IMR-90 (cell line): ENCODE measurements around the gene CD38. TPM values are rescaled to one million over a fixed set of nuclear protein-coding genes. Genes with fewer than 3 reads are reported as not detected.

Experiments used
- ATAC-seq: fragments of 200-7000 bp; cut with Tn5 transposase; 2 replicates; pipeline ENCODE4 v1.9.1; 2020; ENCODE audit warnings: low read depth, mild to moderate bottlenecking, moderate library complexity
- BruUV-seq: library from RNA; stranded (reverse); fragments of 400-500 nt; replicated peaks from 2 replicates; lab custom pipeline; 2021; lab: Mats Ljungman, UMichigan
- CTCF ChIA-PET: fragments of 300-600 bp; formaldehyde crosslinking; extraction: SDS; loops from one replicate; lab custom pipeline; 2021; ENCODE audit warnings: antibody characterized with exemption; lab: Yijun Ruan, JAX
- POLR2A ChIA-PET: fragments of 300-600 bp; sonication (Branson Sonifier 250); formaldehyde crosslinking; loops from one replicate; lab custom pipeline; 2022; ENCODE audit warnings: antibody characterized with exemption; ENCODE audit not compliant: unreplicated experiment; lab: Charles Lee
- DNase-seq: peaks from one replicate; pipeline ENCODE4 v3.0.0; 2013
- H2AFZ ChIP-seq: replicated peaks from 2 replicates; pipeline ENCODE3; 2013; ENCODE audit warnings: low read length, mild to moderate bottlenecking; ENCODE audit not compliant: poor library complexity
- H2AK5ac ChIP-seq: 2 replicates; pipeline ENCODE4 v1.6.1; 2013; ENCODE audit warnings: low read depth, low read length, inconsistent platforms
- H2AK9ac ChIP-seq: replicated peaks from 2 replicates; pipeline ENCODE3; 2013; ENCODE audit warnings: mild to moderate bottlenecking, low read depth, low read length, moderate library complexity; ENCODE audit not compliant: poor library complexity
- H2BK120ac ChIP-seq: 2 replicates; pipeline ENCODE4 v1.6.1; 2013; ENCODE audit warnings: low read depth, low read length, inconsistent platforms
- H2BK15ac ChIP-seq: 3 replicates; pipeline ENCODE4 v1.6.1; 2013; ENCODE audit warnings: low read depth, low read length, inconsistent platforms
- H2BK20ac ChIP-seq: 2 replicates; pipeline ENCODE4 v1.6.1; 2013; ENCODE audit warnings: low read depth, mild to moderate bottlenecking, inconsistent platforms, low read length, moderate library complexity
- H2BK5ac ChIP-seq: 2 replicates; pipeline ENCODE4 v1.6.1; 2013; ENCODE audit warnings: mild to moderate bottlenecking, low read depth, low read length, inconsistent platforms; ENCODE audit not compliant: poor library complexity, severe bottlenecking
- H3K14ac ChIP-seq: replicated peaks from 2 replicates; pipeline ENCODE4 v1.6.1; 2013; ENCODE audit warnings: low read depth, low read length, inconsistent platforms
- H3K18ac ChIP-seq: 2 replicates; pipeline ENCODE4 v1.6.1; 2013; ENCODE audit warnings: low read depth, low read length, control low read depth
- H3K23ac ChIP-seq: 2 replicates; pipeline ENCODE4 v1.6.1; 2013; ENCODE audit warnings: low read depth, low read length, inconsistent platforms
- H3K27ac ChIP-seq: 2 replicates; pipeline ENCODE4 v1.5.1; 2013; ENCODE audit warnings: mild to moderate bottlenecking, control low read depth, low read length; ENCODE audit not compliant: insufficient read depth
- H3K27me3 ChIP-seq: 2 replicates; pipeline ENCODE4 v1.6.1; 2013; ENCODE audit warnings: low read length; ENCODE audit not compliant: control insufficient read depth, insufficient read depth
- H3K36me3 ChIP-seq: 2 replicates; pipeline ENCODE4 v1.6.1; 2013; ENCODE audit warnings: low read length, mixed read lengths; ENCODE audit not compliant: control insufficient read depth, insufficient read depth
- H3K4ac ChIP-seq: 2 replicates; pipeline ENCODE4 v1.6.1; 2013; ENCODE audit warnings: low read depth, low read length, inconsistent platforms
- H3K4me1 ChIP-seq: 2 replicates; pipeline ENCODE4 v1.6.1; 2013; ENCODE audit warnings: low read length, mixed read lengths; ENCODE audit not compliant: control insufficient read depth, insufficient read depth
- H3K4me2 ChIP-seq: 2 replicates; pipeline ENCODE4 v1.6.1; 2013; ENCODE audit warnings: low read depth, mild to moderate bottlenecking, control low read depth, low read length, moderate library complexity
- H3K4me3 ChIP-seq: 2 replicates; pipeline ENCODE4 v1.5.1; 2013; ENCODE audit warnings: low read depth, mild to moderate bottlenecking, control low read depth, low read length, moderate library complexity; ENCODE audit not compliant: insufficient read depth
- H3K56ac ChIP-seq: 2 replicates; pipeline ENCODE4 v1.6.1; 2013; ENCODE audit warnings: low read length, inconsistent platforms; ENCODE audit not compliant: insufficient read depth; ENCODE audit errors: extremely low read depth
- H3K79me1 ChIP-seq, 2 experiments: 2 replicates each; pipeline ENCODE4 v1.6.1; 2013; ENCODE audit warnings: low read length in 2 of 2, inconsistent platforms in 1 of 2, low read depth in 1 of 2
- H3K9ac ChIP-seq: 2 replicates; pipeline ENCODE4 v1.6.1; 2013; ENCODE audit warnings: low read depth, low read length, control low read depth
- H3K9me1 ChIP-seq: 2 replicates; pipeline ENCODE4 v1.6.1; 2013; ENCODE audit warnings: low read length, inconsistent platforms; ENCODE audit not compliant: insufficient read depth
- H3K9me3 ChIP-seq: 2 replicates; pipeline ENCODE4 v1.6.1; 2013; ENCODE audit warnings: low read length; ENCODE audit not compliant: control insufficient read depth, insufficient read depth
- H4K20me1 ChIP-seq: 2 replicates; pipeline ENCODE4 v1.6.1; 2013; ENCODE audit warnings: low read length, inconsistent platforms; ENCODE audit not compliant: insufficient read depth
- H4K5ac ChIP-seq: 2 replicates; pipeline ENCODE4 v1.6.1; 2013; ENCODE audit warnings: mild to moderate bottlenecking, low read depth, low read length, control low read depth
- H4K8ac ChIP-seq, 2 experiments: 2 replicates each; pipeline ENCODE4 v1.6.1; 2013; ENCODE audit warnings: low read depth in 2 of 2, low read length in 2 of 2, control low read depth in 1 of 2, inconsistent platforms in 1 of 2
- H4K91ac ChIP-seq: 2 replicates; pipeline ENCODE4 v1.6.1; 2013; ENCODE audit warnings: low read depth, low read length, inconsistent platforms; ENCODE audit not compliant: insufficient read depth
- BHLHE40 ChIP-seq: fragments of 150-350 bp; IDR thresholded peaks from 2 replicates; pipeline ENCODE4 v1.6.1; 2016; ENCODE audit warnings: mild to moderate bottlenecking, low read depth, low read length
- CEBPB ChIP-seq: IDR thresholded peaks from 2 replicates; pipeline ENCODE4 v1.6.1; 2012; ENCODE audit warnings: low read depth, low read length, improper control_type of control experiment
- CHD1 ChIP-seq: IDR thresholded peaks from 2 replicates; pipeline ENCODE4 v1.6.1; 2012; ENCODE audit warnings: low read depth, low read length, improper control_type of control experiment
- CTCF ChIP-seq: conservative IDR thresholded peaks from 2 replicates; pipeline ENCODE4 v1.5.1; 2012; ENCODE audit warnings: mild to moderate bottlenecking, low read depth, low read length, improper control_type of control experiment
- ELK1 ChIP-seq: fragments of 150-350 bp; IDR thresholded peaks from 2 replicates; pipeline ENCODE4 v1.6.1; 2016; ENCODE audit warnings: low read depth, mild to moderate bottlenecking, low read length, moderate library complexity, borderline replicate concordance
- FOS ChIP-seq: fragments of 150-350 bp; IDR thresholded peaks from 2 replicates; pipeline ENCODE4 v1.6.1; 2016; ENCODE audit warnings: low read depth, low read length
- MAFK ChIP-seq: IDR thresholded peaks from 2 replicates; pipeline ENCODE4 v1.6.1; 2012; ENCODE audit warnings: low read depth, low read length, improper control_type of control experiment
- MAZ ChIP-seq: IDR thresholded peaks from 2 replicates; pipeline ENCODE4 v1.6.1; 2012; ENCODE audit warnings: low read depth, mild to moderate bottlenecking, low read length, improper control_type of control experiment, moderate library complexity, borderline replicate concordance
- MXI1 ChIP-seq: IDR thresholded peaks from 2 replicates; pipeline ENCODE4 v1.6.1; 2012; ENCODE audit warnings: low read depth, mild to moderate bottlenecking, low read length, moderate library complexity, borderline replicate concordance
- NFE2L2 ChIP-seq: fragments of 150-350 bp; IDR thresholded peaks from 2 replicates; pipeline ENCODE4 v1.6.1; 2016; ENCODE audit warnings: low read depth, mild to moderate bottlenecking, low read length
- POLR2A ChIP-seq: IDR thresholded peaks from 2 replicates; pipeline ENCODE4 v1.6.1; 2012; ENCODE audit warnings: mild to moderate bottlenecking, low read depth, low read length
- RAD21 ChIP-seq: IDR thresholded peaks from 2 replicates; pipeline ENCODE4 v1.6.1; 2012; ENCODE audit warnings: low read length, improper control_type of control experiment
- RCOR1 ChIP-seq: IDR thresholded peaks from 2 replicates; pipeline ENCODE4 v1.6.1; 2012; ENCODE audit warnings: mild to moderate bottlenecking, low read length, improper control_type of control experiment; ENCODE audit not compliant: insufficient replicate concordance
- RFX5 ChIP-seq: IDR thresholded peaks from 2 replicates; pipeline ENCODE4 v1.8.0; 2012; ENCODE audit warnings: low read depth, mild to moderate bottlenecking, low read length, moderate library complexity
- SMC3 ChIP-seq: fragments of 150-350 bp; IDR thresholded peaks from 2 replicates; pipeline ENCODE4 v1.6.1; 2016; ENCODE audit warnings: low read depth, mild to moderate bottlenecking, antibody characterized with exemption, low read length, moderate library complexity
- USF2 ChIP-seq: fragments of 150-350 bp; IDR thresholded peaks from 2 replicates; pipeline ENCODE4 v1.6.1; 2017; ENCODE audit warnings: mild to moderate bottlenecking, antibody characterized with exemption, low read length, low read depth
- WGBS, 2 experiments: methylation state at CpG; one replicate each; pipeline versions ENCODE4 v1.1.5 to v1.1.7; 2013; ENCODE audit warnings: missing lambda C conversion rate in 2 of 2; ENCODE audit not compliant: insufficient read length in 1 of 2; ENCODE audit errors: extremely low coverage in 2 of 2; 5-methylcytosine and 5-hydroxymethylcytosine counted together
- dilution Hi-C: fragments of 300-500 bp; cut with HindIII; formaldehyde crosslinking; loops from one replicate; pipeline ENCODE4 v1.14.3; 2018; ENCODE audit warnings: low sequenced_read_pairs; ENCODE audit not compliant: unreplicated experiment
- in situ Hi-C: fragments of 300-500 bp; cut with MboI; formaldehyde crosslinking; loops from 3 replicates; pipeline ENCODE4 v1.14.3; 2019; ENCODE audit warnings: low sequenced_read_pairs, inconsistent platforms, mixed read lengths
- intact Hi-C: fragments of 100-400 bp; cut with micrococcal nuclease; formaldehyde crosslinking; loops from 2 replicates; pipeline ENCODE4 v1.10.0; 2022
- polyA plus RNA-seq, 3 experiments: library from polyadenylated mRNA; depleted of rRNA; stranded (reverse); fragments of >200 nt; gene quantifications; 2 replicates each; pipeline ENCODE4 v1.2.3, GENCODE V29; 2012; ENCODE audit warnings: low replicate concordance in 1 of 3
- total RNA-seq: library from RNA; depleted of rRNA; stranded (reverse); fragments of >200 nt; gene quantifications from 2 replicates; pipeline ENCODE4 v1.2.3, GENCODE V29; 2012

Gene CD38
- total and polyA plus RNA-seq, 2 of the 4 experiments (the other 2 are of a cell fraction): not detected

GRCh38 chr4:15894393-15894792 is 116.3 kb downstream of the CD38 start:
- ChIA-PET CTCF (interaction anchor here (0.6 to 0.7 kb wide), 3 partner anchors 11 to 57 kb away, joined by 3 to 5 read pairs (median 3); no protein-coding TSS in a partner anchor), POLR2A (no interaction called here)
- no peak overlapping the region for H4K91ac ChIP-seq
- dilution Hi-C loops: no loop called here
- H3K9me3 ChIP-seq: no peaks in the 10 kb centered on the region; the same call in 1 of the 2 replicates
- peaks cover 5% of the 10 kb centered on the region; the same call in 1 of the 2 replicates for H3K4me1 ChIP-seq
- H2AK9ac ChIP-seq: no peak overlapping the region
- H4K5ac ChIP-seq: no peak overlapping the region
- H2BK20ac ChIP-seq: 0 out of 2 replicates have a peak overlapping the region, but pooled peaks have one; percentile 16
- in situ Hi-C loops: no loop called here
- WGBS, 2 experiments: no CpG with 5 or more reads among the region's 1 CpG
- no peak overlapping the region for H3K4me3 ChIP-seq
- H3K4me2 ChIP-seq: no peak overlapping the region
- H3K4ac ChIP-seq: peak overlapping the region; percentile 6; the same call in 1 of the 2 replicates
- no TSS peak for BruUV-seq
- peak overlapping the region; percentile 29; the same call in 1 of the 2 replicates for H2AK5ac ChIP-seq
- no peak overlapping the region for H3K9ac ChIP-seq
- peak; percentile 35 for ATAC-seq
- 0 out of 3 replicates have a peak overlapping the region, but pooled peaks have one; percentile 33 for H2BK15ac ChIP-seq
- no peak overlapping the region for H2AFZ ChIP-seq
- H3K14ac ChIP-seq: no peak overlapping the region
- no peak for DNase-seq
- H3K27me3 ChIP-seq: peaks cover 49% of the 10 kb centered on the region
- H2BK120ac ChIP-seq: no peak overlapping the region
- H3K36me3 ChIP-seq: no peaks in the 10 kb centered on the region
- H3K56ac ChIP-seq: no peak overlapping the region
- no peaks in the 10 kb centered on the region for H4K20me1 ChIP-seq
- peaks cover 3% of the 10 kb centered on the region; the same call in 1 of the 2 replicates for H3K9me1 ChIP-seq
- intact Hi-C loops: loop anchor here (2.0 kb wide), 2 partner anchors 18 to 26 kb away; no protein-coding TSS in a partner anchor
- 0 out of 4 replicates have a peak overlapping the region, but pooled peaks of 1 of the 2 experiments have one; percentile 20 for H4K8ac ChIP-seq
- no peak overlapping the region for H3K27ac ChIP-seq
- no peak overlapping the region for H2BK5ac ChIP-seq
- no peak overlapping the region; the same call in 1 of the 2 replicates for H3K18ac ChIP-seq
- TF ChIP-seq CHD1: no peak
- TF ChIP-seq BHLHE40: no peak
- no peak for TF ChIP-seq MAFK
- no peak for TF ChIP-seq POLR2A
- TF ChIP-seq RFX5: no peak
- no peak for TF ChIP-seq CEBPB
- no peak for TF ChIP-seq FOS
- TF ChIP-seq USF2: no peak
- TF ChIP-seq NFE2L2: no peak
- TF ChIP-seq RAD21: no peak
- no peak for TF ChIP-seq SMC3
- no peak for TF ChIP-seq MXI1
- no peak for TF ChIP-seq ELK1
- no peak for TF ChIP-seq MAZ
- TF ChIP-seq CTCF: no peak
- no peak for TF ChIP-seq RCOR1
- no peaks in the 10 kb centered on the region for H3K79me1 ChIP-seq
- H3K23ac ChIP-seq: no peak overlapping the region
